Right kidney (tissue), 9 donors: ENCODE results near the gene CCL14.
A peak's percentile ranks its signal among the peaks of the same experiment; 100 is the strongest.
"Not testable (repeated sequence)": the region's sequence is repeated elsewhere in the genome, so short reads cannot be mapped to it uniquely, and the experiment has no call there.

Experiments
- DNase-seq: peaks from one replicate; pipeline ENCODE4 v3.0.0-alpha.2; 2016
- long read RNA-seq, 8 donors: transcript quantifications; one replicate each; lab custom pipeline, GENCODE V29; 2026

CCL14 gene
- long read RNA-seq, donor 1, transcript CCL14-202 (3 exons, 898 nt) = major isoform, 14 of 17 reads
- long read RNA-seq, donor 1, partial matches to known transcripts = 0 of 17 reads
- long read RNA-seq, donor 1, other reads (novel, unspliced or antisense) = 0 of 17 reads
- long read RNA-seq, donor 2, transcript CCL14-202 (3 exons, 898 nt) = major isoform, 9 of 10 reads
- long read RNA-seq, donor 2, partial matches to known transcripts = 0 of 10 reads
- long read RNA-seq, donor 2, other reads (novel, unspliced or antisense) = 0 of 10 reads
- long read RNA-seq, donor 3, transcript CCL14-202 (3 exons, 898 nt) = major isoform, 6 of 6 reads
- long read RNA-seq, donor 3, partial matches to known transcripts = 0 of 6 reads
- long read RNA-seq, donor 3, other reads (novel, unspliced or antisense) = 0 of 6 reads
- long read RNA-seq, donor 4, transcript CCL14-202 (3 exons, 898 nt) = major isoform, 12 of 15 reads
- long read RNA-seq, donor 4, partial matches to known transcripts = 0 of 15 reads
- long read RNA-seq, donor 4, other reads (novel, unspliced or antisense) = 0 of 15 reads
- long read RNA-seq, donor 5, transcript CCL14-202 (3 exons, 898 nt) = major isoform, 8 of 10 reads
- long read RNA-seq, donor 5, partial matches to known transcripts = 0 of 10 reads
- long read RNA-seq, donor 5, other reads (novel, unspliced or antisense) = 0 of 10 reads
- long read RNA-seq, donor 6, transcript CCL14-202 (3 exons, 898 nt) = major isoform, 9 of 16 reads
- long read RNA-seq, donor 6, partial matches to known transcripts = 6 of 16 reads
- long read RNA-seq, donor 6, other reads (novel, unspliced or antisense) = 0 of 16 reads
- long read RNA-seq, donor 7 = 0 reads
- long read RNA-seq, donor 8, transcript CCL14-202 (3 exons, 898 nt) = major isoform, 13 of 18 reads
- long read RNA-seq, donor 8, partial matches to known transcripts = 0 of 18 reads
- long read RNA-seq, donor 8, other reads (novel, unspliced or antisense) = 0 of 18 reads

GRCh38 chr17:35986643-35987042 lies at the start of gene CCL14:
Gene CCL14 (minus strand): TSS chr17:35986729. CDS start chr17:35986649, 80 bp downstream.
- no peak for DNase-seq

- no peak for DNase-seq
Measured at GRCh38 chr17:36036235-36036634, 49.7 kb upstream of the CCL14 start.

- DNase-seq = no peak
Measured at GRCh38 chr17:36034127-36034526, 47.6 kb upstream of the CCL14 start.

GRCh38 chr17:36030956-36031355 lies 44.4 kb upstream of the CCL14 start:
- DNase-seq = no peak

GRCh38 chr17:36027761-36028160 lies 41.2 kb upstream of the CCL14 start:
- no peak for DNase-seq

GRCh38 chr17:36024106-36024869 lies 37.8 kb upstream of the CCL14 start:
- no peak for DNase-seq

- DNase-seq = no peak
Measured at GRCh38 chr17:36019423-36019822, 32.9 kb upstream of the CCL14 start.

- no peak for DNase-seq
Measured at GRCh38 chr17:36017799-36018198, 31.3 kb upstream of the CCL14 start, which contains the start of gene CCL23. Gene CCL23 (minus strand): TSS chr17:36017972. CDS start chr17:36017897, 75 bp downstream.

- no peak for DNase-seq
Measured at GRCh38 chr17:36016555-36016954, 30.0 kb upstream of the CCL14 start.

GRCh38 chr17:36015895-36016294 lies 29.4 kb upstream of the CCL14 start:
- DNase-seq = not testable (repeated sequence)

- no peak for DNase-seq
Measured at GRCh38 chr17:36014946-36015345, 28.4 kb upstream of the CCL14 start.

- no peak for DNase-seq
Measured at GRCh38 chr17:36011201-36011600, 24.7 kb upstream of the CCL14 start.

GRCh38 chr17:36008998-36009665 lies 22.6 kb upstream of the CCL14 start:
- DNase-seq = no peak

GRCh38 chr17:36004594-36005108 lies 18.1 kb upstream of the CCL14 start:
- DNase-seq = no peak

GRCh38 chr17:36002631-36003030 lies 16.1 kb upstream of the CCL14 start:
- DNase-seq = no peak

- DNase-seq = peak; percentile 35
Measured at GRCh38 chr17:36001862-36002603, 15.5 kb upstream of the CCL14 start.

- DNase-seq = no peak
Measured at GRCh38 chr17:36001110-36001771, 14.7 kb upstream of the CCL14 start, which contains the start of gene CCL15. Gene CCL15 (minus strand): TSS chr17:36001553. CDS start chr17:36001492, 61 bp downstream.

GRCh38 chr17:36000732-36001109 lies 14.2 kb upstream of the CCL14 start:
- DNase-seq = no peak

GRCh38 chr17:35998756-35999155 lies 12.2 kb upstream of the CCL14 start:
- DNase-seq = no peak

GRCh38 chr17:35998018-35998545 lies 11.6 kb upstream of the CCL14 start:
- DNase-seq = no peak
